HG03520 (cell line): Measurements from ENCODE around the gene CABP1.

Experiments
- ATAC-seq: cut with Tn5 transposase; IDR thresholded peaks from one replicate; pipeline ENCODE4 v1.9.1; 2021; ENCODE audit warnings: mild to moderate bottlenecking, moderate library complexity; ENCODE audit not compliant: unreplicated experiment

CABP1 gene

GRCh38 chr12:120690978-120691377, 50.6 kb downstream of the CABP1 start:
- ATAC-seq, result no peak

GRCh38 chr12:120692524-120693033, 52.2 kb downstream of the CABP1 start:
- no peak for ATAC-seq

GRCh38 chr12:120693848-120694247, 53.4 kb downstream of the CABP1 start:
- no peak for ATAC-seq

- no peak for ATAC-seq
These were observed 56.2 kb downstream of the CABP1 start for GRCh38 chr12:120696626-120697025.

- no peak for ATAC-seq
These were observed 56.9 kb downstream of the CABP1 start for GRCh38 chr12:120697344-120697743.

- no peak for ATAC-seq
These were observed 58.2 kb downstream of the CABP1 start for GRCh38 chr12:120698665-120699064.

GRCh38 chr12:120699553-120699952, 59.1 kb downstream of the CABP1 start:
- no peak for ATAC-seq

- ATAC-seq, result no peak
These were observed 60.5 kb downstream of the CABP1 start for GRCh38 chr12:120700886-120701285.

GRCh38 chr12:120702637-120703036, 62.2 kb downstream of the CABP1 start:
- no peak for ATAC-seq

GRCh38 chr12:120703311-120703942, 63.0 kb downstream of the CABP1 start:
- no peak for ATAC-seq

- ATAC-seq, result no peak
These were observed 65.2 kb downstream of the CABP1 start for GRCh38 chr12:120705618-120706017.

- no peak for ATAC-seq
These were observed 65.6 kb downstream of the CABP1 start for GRCh38 chr12:120706029-120706428.

- no peak for ATAC-seq
These were observed 68.2 kb downstream of the CABP1 start for GRCh38 chr12:120708651-120709050.

- peak; percentile 54 for ATAC-seq
These were observed 69.8 kb downstream of the CABP1 start, which contains the start of gene UNC119B for GRCh38 chr12:120710031-120710804. Gene UNC119B, plus strand, starts transcription at chr12:120710458. Its CDS starts 17 bp downstream, at chr12:120710475.

GRCh38 chr12:120710805-120711296, 70.4 kb downstream of the CABP1 start:
- ATAC-seq, result peak; percentile 15

GRCh38 chr12:120711411-120711810, 71.0 kb downstream of the CABP1 start:
- ATAC-seq, result no peak

- no peak for ATAC-seq
These were observed 72.2 kb downstream of the CABP1 start for GRCh38 chr12:120712610-120713009.

GRCh38 chr12:120713861-120714482, 73.5 kb downstream of the CABP1 start:
- ATAC-seq, result no peak
